Measurements from ENCODE around the gene DST. TPM values are rescaled to one million over a fixed set of nuclear protein-coding genes. Genes with fewer than 3 reads are reported as not detected.

DST gene
- polyA plus RNA-seq, 1 experiment, result 80.6 TPM

- TF ChIP-seq CTCF (IDR thresholded peaks at IDR 0.05; ENCODE audit: insufficient read depth, low read depth, low read length), result no peak
- Histone ChIP-seq H3K27me3 (ENCODE audit: control insufficient read depth, insufficient read depth, low read length) (no peaks in the 10 kb centered on the region), H3K36me3 (ENCODE audit: control insufficient read depth, insufficient read depth, low read length) (no peaks in the 10 kb centered on the region), H3K4me3 (ENCODE audit: low read depth, low read length) (no peak overlapping the region)
- ChIA-PET POLR2A (no interaction called here), CTCF (interaction anchor here (0.7 kb wide), 1 partner anchor 9 kb away, joined by 3 read pairs; no protein-coding TSS in a partner anchor)
- DNase-seq (ENCODE audit: low read depth), result no peak
Measured at GRCh38 chr6:56435754-56436153, 206.9 kb downstream of the DST start.

GRCh38 chr6:56435326-56435725 lies 207.4 kb downstream of the DST start:
- no peak for TF ChIP-seq CTCF (IDR thresholded peaks at IDR 0.05; ENCODE audit: insufficient read depth, low read depth, low read length)
- DNase-seq (ENCODE audit: low read depth), result no peak
- Histone ChIP-seq H3K36me3 (ENCODE audit: control insufficient read depth, insufficient read depth, low read length) (no peaks in the 10 kb centered on the region), H3K27me3 (ENCODE audit: control insufficient read depth, insufficient read depth, low read length) (no peaks in the 10 kb centered on the region), H3K4me3 (ENCODE audit: low read depth, low read length) (no peak overlapping the region)
- ChIA-PET CTCF (interaction anchor here (0.7 kb wide), 1 partner anchor 9 kb away, joined by 3 read pairs; no protein-coding TSS in a partner anchor), POLR2A (no interaction called here)

- Histone ChIP-seq H3K27me3 (ENCODE audit: control insufficient read depth, insufficient read depth, low read length) (no peaks in the 10 kb centered on the region), H3K36me3 (ENCODE audit: control insufficient read depth, insufficient read depth, low read length) (no peaks in the 10 kb centered on the region), H3K4me3 (ENCODE audit: low read depth, low read length) (no peak overlapping the region)
- TF ChIP-seq CTCF (IDR thresholded peaks at IDR 0.05; ENCODE audit: insufficient read depth, low read depth, low read length), result no peak
- DNase-seq (ENCODE audit: low read depth), result no peak
- ChIA-PET POLR2A (no interaction called here), CTCF (interaction anchor here (1.0 kb wide), 1 partner anchor 145 kb away, joined by 3 read pairs; no protein-coding TSS in a partner anchor)
Measured at GRCh38 chr6:56434606-56435005, 208.1 kb downstream of the DST start.

GRCh38 chr6:56433119-56433518 lies 209.6 kb downstream of the DST start:
- H3K27me3 ChIP-seq (ENCODE audit: control insufficient read depth, insufficient read depth, low read length), result no peaks in the 10 kb centered on the region
- TF ChIP-seq CTCF (IDR thresholded peaks at IDR 0.05; ENCODE audit: insufficient read depth, low read depth, low read length), result no peak
- DNase-seq (ENCODE audit: low read depth), result no peak
- CTCF ChIA-PET, result interaction anchor here (1.1 kb wide), 1 partner anchor 119 kb away, joined by 3 read pairs; no protein-coding TSS in a partner anchor
- POLR2A ChIA-PET, result no interaction called here
- no peaks in the 10 kb centered on the region for H3K36me3 ChIP-seq (ENCODE audit: control insufficient read depth, insufficient read depth, low read length)
- no peak overlapping the region for H3K4me3 ChIP-seq (ENCODE audit: low read depth, low read length)

- POLR2A ChIA-PET, result no interaction called here
- CTCF ChIA-PET, result interaction anchor here (1.1 kb wide), 1 partner anchor 118 kb away, joined by 3 read pairs; no protein-coding TSS in a partner anchor
- H3K36me3 ChIP-seq (ENCODE audit: control insufficient read depth, insufficient read depth, low read length), result no peaks in the 10 kb centered on the region
Measured at GRCh38 chr6:56432194-56432593, 210.5 kb downstream of the DST start.

More at GRCh38 chr6:56432194-56432593, 210.5 kb downstream of the DST start:
- DNase-seq (ENCODE audit: low read depth), result no peak
- Histone ChIP-seq H3K27me3 (ENCODE audit: control insufficient read depth, insufficient read depth, low read length) (no peaks in the 10 kb centered on the region), H3K4me3 (ENCODE audit: low read depth, low read length) (no peak overlapping the region)
- TF ChIP-seq CTCF (IDR thresholded peaks at IDR 0.05; ENCODE audit: insufficient read depth, low read depth, low read length), result no peak
